ENCODE measurements around the gene GPR87.
A peak's percentile ranks its signal among the peaks of the same experiment; 100 is the strongest.

The GPR87 gene

DNA sequence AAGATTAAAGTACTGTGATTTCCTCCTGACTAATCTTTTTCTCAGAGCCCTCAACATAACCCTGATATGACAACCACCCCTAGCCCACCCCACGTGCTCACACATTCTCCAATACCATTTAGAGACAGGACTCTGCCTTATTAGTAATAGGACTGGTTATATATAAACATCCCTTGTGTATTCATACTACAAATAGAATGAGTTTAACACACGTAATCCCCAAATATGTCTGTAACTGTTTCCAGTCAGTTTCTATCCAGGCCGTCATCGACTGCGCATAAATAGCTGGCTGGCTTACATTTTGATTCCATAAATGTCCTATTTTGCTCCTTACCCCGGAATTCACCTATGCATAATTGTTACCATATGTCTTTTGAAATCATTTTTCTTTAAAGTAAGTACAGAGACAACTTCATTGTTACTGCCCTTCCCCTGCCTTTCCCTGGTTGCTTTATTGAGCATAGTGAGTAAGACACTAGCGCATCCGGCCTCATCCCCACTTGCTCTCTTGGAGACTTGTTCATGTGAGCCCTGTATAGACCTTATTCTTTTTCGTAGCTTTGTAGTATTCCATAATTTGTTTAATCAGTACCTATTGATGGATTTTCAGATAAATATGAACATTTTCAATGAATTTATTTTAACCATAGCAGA lies 34.8 kb downstream of the GPR87 start:
- DNase-seq = no peak

DNA sequence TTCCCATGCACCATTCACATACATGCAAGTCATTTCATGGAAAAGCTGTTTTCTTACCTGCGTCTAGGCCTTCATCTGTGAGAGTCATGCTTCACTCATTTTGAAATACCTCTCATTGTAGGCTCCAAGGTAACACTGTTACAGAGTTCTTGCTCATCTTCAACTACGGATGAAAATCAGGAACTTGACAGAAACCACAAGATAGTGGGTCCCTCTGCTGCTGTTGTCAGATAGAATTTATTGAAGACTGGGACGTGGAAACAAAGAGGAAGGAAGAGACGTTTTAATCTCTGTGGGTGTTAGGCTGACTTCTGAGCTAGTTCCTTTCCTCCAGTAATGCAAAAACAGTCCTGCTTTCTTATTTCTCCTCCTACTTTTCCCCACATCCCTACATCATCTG lies 38.4 kb downstream of the GPR87 start, which contains the start of gene P2RY14:
Gene P2RY14 (minus strand): TSS at position 313 of the 400 bp plus-strand sequence. CDS start 64,226 bp downstream, outside the sequence.
- peak; percentile 97 to 98 for DNase-seq

DNA sequence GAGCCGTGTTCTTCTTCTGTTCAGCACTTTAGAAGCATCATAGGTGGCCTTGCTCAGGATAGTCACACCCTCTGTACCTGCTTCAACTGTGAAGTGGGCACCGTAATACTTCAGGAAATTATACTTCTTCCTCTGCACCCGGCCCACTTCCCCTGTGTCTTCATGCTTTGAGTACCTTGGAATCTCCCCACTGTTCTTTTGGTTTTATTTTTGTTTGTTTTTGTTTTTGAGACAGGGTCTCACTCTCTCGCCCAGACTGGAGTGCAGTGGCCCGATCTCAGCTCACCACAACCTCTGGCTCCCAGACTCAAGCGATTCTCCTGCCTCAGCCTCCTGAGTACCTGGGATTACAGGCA lies 40.0 kb downstream of the GPR87 start:
- peak in 1 of 2 experiments; percentile 8 for DNase-seq

DNA sequence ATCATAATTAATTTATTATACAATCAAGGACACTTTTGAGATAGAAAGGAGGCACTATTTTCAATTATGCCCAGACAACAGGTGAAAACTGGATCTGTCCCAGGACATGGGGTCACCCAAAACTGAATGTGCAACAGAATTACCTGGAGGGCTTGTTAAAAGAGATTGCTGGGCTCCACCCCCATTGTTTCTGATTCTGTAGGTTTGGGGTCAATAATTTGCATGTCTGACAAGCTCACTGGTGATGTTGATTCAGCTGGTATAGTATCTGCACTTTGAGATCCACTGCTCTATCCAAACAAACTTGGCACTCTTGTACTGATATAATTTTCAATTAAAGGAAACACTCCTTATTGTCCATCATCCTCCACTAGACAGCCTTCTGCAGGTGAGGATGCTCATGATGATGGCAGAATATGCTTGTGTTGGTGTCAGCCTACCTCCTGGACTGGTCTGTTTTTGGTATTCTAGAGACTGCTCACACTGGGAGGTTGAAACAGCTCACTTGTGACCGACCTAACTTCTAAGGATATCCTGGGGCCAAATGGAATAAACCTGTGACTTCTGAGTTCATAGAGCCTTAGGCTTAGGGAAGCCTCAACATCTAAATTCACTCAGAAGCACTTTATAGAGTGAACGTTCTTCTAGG lies 40.5 kb downstream of the GPR87 start:
- DNase-seq = no peak

DNA sequence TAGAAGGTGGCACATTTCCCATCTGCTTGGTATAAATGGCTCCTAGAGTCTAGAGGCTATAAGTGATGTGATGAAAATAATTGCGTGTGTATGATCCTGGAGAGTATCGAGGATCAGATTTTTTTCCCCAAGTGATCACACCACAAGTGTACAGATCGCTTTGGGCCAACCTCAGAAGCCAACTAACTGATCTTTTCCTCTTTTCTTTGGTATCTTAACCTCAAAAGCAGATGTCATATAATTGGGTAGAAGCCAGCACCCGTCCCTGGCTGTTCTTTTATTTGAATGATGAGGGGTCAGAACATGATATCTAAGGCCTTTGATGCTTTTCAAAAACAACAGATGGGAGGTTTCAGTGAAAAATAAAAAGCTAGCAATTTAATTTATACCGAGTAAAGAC lies 41.5 kb downstream of the GPR87 start:
- DNase-seq = peak; percentile 34 to 46

DNA sequence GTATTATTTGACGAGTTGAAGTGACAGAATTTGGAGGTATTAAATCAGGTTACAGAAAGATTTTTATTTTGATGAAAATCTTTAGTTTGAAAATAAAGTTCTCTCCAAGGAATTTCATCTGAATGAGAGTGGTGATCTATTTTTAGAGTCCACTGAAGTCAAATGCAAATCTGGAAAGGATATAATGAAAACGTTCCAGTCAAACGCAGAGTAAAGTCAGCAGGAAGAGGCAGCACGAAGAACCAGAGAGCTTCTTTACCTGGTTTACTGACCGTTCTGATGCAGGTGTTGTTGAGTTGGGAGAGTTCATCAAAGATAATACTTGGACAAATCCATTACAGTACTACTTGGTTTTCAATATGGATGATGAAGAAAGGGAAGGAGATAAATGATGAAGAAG lies 47.0 kb downstream of the GPR87 start:
- no peak for DNase-seq

DNA sequence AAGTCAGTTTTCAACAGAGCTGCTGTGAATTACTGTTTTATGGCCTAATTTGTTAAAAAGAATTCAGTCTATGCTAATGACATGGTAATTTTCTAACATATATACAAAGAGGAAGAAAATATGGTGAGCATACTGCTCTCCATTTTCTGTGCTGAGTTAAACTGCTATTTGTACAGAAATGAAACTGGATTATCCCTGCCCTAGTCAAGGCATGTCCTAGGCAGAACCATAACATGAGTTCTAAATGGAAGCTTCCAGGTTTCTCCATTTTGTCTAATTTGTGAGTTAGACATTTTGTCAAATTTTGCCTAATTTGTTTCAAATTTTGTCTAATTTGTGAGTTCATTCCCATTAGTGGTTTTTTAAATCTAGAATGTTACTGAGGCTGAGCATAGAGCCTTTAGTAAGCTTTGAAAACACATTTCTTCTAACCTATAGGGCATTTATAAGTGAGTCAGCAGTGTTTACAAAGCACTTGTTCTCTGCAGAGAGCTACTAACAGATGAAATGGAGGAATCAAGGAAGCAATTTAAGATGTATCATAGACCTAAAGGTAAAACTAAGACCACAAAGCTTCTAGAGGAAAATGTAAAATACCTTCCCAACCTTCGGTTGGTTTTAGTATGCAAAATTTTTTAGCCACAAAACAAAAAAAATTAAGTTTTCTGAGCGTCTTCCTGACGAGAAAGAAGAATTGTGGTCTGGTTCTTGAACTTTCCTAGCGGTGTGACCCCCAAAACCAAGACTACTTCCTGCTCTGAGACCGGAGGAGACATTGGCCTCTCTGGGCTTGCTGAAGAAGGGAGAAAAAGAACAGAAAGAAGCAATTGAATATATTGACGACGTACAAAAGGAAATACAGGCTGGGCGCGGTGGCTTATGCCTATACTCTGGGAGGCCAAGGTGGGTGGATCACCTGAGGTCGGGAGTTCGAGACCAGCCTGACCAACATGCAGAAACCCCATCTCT lies 48.1 kb downstream of the GPR87 start:
- DNase-seq = no peak

DNA sequence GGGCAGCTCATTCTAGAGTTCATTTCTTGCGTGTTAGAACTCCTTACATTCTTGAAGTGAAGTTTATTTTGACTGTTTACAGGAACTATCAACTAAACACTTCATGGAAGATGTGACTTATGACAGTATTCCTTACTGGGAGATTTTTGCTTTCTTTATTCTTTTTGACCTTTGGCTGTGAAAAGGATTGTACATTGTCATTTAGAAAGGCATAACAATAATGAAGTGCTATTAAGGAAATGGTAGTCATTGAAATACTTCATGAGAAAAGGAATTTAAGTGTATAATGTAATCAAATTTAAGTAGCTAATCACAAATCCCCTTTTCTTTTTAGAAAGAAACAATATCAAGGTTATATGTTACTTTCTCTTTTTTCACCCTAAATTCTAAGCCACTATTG lies 49.6 kb downstream of the GPR87 start:
- no peak for DNase-seq

DNA sequence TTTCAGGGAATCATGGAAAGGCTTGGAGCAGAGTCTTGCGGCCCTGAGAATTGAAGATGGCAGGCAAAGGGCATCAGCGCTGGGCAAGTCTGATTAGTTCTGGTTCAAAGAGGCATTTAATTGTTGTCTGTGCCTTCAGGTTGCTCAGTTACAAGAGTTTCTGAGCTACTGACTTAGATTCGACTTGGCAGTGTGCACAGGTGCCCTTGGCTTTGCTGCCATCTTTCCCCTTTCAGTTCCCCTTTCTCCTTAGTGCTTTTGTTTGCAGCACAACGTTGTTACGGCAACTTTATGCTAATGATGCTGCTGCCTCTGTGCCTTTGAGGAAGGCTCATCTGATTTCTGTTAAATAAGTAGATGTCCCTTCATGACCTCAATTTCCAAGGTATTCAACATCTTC lies 50.8 kb downstream of the GPR87 start:
- DNase-seq = peak; percentile 24 to 30

DNA sequence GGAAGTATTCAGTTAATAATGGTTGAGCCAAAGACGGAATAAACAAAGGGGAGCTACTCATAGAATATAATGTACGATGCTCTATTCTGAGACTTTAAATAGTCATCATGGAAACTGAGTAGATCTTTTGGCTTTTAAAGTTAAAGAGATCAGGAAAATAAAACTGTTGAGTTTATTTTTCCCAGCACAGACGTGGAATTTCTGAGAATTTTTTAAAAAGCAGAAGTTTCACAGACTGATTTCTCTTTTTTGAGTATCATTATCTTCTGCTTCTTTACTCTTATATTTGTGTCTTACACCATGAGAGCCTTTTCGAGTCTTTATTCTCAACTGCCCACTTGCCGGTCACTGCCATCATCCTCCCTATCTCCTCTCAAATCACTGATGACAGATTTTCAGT lies 51.5 kb downstream of the GPR87 start:
- no peak for DNase-seq

DNA sequence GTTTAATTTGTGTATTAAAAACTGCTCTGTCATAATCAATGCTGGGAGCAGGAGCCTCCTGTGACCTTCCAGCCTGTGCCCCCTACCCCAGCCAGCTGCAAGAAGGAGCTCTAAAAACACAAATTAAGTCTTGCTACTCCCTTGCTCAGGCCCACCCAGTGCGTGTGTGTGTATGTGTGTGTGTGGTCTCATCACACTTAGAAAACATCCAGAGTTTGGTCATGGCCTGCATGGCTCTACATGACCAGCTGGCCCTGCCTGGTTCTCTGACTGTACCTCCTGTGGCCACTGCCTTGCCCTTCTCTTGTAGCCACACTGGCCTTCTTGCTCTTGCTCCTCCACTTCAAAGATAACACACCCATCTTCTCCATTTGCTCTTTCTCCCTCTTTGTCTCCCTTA lies 52.0 kb downstream of the GPR87 start:
- DNase-seq = no peak

DNA sequence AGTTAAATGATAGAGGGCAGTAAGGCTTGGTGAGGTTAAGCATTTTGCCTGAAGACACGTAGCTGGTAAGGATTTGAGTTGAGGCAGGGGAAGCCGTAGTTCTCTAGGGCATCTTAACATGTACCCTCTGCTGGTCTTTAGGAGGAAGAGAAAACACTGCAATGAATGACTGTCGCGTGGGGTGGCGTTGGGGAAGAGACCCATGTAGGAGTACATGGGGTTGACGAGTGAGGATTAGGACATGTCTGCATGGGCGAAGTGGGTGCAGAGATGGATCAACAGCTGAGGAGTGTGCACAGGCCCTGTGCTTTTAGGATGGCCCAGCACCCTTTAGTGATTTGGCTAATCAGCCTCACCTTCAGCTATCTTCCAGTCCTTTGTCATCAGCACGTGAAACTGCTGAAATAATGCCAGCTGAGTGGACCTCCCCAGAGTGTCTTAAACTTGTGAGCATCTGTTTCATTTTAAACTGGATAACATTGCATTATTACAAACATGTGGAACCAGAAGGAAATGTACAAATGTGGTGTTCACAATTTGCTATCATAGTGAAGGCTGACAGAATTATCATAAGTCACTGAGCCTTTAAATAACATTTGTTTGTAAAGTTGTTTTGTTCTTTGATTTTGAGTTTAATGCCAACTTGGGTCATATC lies 53.6 kb downstream of the GPR87 start:
- DNase-seq = no peak

DNA sequence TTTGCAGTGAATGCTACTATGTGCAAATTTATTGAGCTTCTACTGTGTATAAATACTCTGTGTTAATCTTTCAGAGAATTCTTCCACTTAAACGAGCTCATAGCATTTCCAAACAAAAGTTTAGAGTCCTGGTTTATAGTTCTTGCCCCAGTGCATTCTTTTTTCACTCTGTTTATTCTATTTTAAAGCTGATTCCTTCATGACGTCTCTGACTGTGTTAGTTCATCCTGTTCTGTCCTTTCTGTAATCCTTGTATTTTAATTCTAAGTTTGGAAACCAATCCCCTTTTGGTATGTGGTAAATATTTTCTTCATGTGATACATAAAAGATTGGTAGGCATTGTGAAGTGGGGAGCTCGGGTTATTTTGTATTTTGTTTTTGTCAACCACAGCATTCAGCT lies 57.0 kb downstream of the GPR87 start:
- DNase-seq = no peak

DNA sequence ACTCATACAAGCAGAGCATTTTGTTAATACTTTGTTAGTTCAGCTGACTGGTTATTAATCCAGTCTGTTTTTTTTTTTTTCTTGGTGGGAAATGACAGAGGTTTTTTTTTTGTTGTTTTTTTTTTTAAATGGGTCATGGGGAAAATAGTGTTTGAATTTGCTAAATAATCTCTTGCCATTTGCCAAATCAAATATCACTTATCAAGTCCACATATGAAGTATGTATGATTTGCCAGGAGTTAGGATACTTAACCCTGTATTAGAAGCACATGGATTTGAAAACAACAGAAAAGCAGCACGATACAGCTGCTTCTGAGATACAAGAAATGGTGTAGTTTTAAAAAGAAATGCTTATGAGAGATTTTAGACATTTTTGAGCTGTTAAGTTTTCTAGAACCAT lies 59.9 kb downstream of the GPR87 start:
- DNase-seq = no peak

DNA sequence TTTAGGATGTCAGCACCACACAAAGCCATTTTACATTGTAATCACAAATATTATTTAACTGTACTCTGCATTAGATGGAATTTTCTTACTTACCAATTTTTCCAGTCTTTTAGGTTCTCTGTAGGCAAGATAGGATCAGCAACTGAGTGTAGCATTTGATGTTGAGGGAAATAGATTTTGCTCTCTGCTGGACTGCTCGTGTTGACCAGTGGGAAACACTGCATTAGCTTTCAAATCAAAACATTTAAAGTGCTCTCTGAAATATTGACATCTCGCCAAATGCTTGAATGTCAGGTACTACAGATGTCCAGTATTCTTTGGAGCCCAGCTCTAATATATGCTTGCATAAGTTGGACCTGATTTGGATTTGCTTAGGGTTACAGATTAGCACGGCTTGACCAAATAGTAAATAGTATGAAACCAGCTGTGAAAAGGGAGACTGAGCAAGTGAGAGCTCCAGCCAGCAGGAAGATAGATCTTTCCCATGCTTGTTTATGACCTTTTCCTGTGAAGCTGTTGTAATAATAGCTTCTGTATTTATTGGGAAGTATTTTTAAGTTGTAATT lies 67.8 kb downstream of the GPR87 start:
- no peak for DNase-seq
